GM12891 (cell line): Measurements from ENCODE around the gene KIF1A. TPM values are rescaled to one million over a fixed set of nuclear protein-coding genes. Genes with fewer than 3 reads are reported as not detected.

Experiments used
- DNase-seq: peaks from one replicate; pipeline ENCODE4 v3.0.0; 2011; ENCODE audit warnings: low spot score; ENCODE audit not compliant: insufficient read length
- FAIRE-seq: peaks from 2 replicates; lab custom pipeline; 2011; peaks lifted over from hg19 to GRCh38; lab: Jason Lieb, UNC
- PAX5 ChIP-seq: IDR thresholded peaks from 2 replicates; pipeline ENCODE4 v1.6.1; 2011; ENCODE audit warnings: low read length, moderate library complexity, mild to moderate bottlenecking; ENCODE audit not compliant: insufficient read depth, severe bottlenecking
- POLR2A ChIP-seq: IDR thresholded peaks from 2 replicates; pipeline ENCODE4 v1.6.1; 2011; ENCODE audit warnings: low read depth, low read length, control low read depth
- POLR2AphosphoS5 ChIP-seq: IDR thresholded peaks from 2 replicates; pipeline ENCODE4 v1.6.1; 2011; ENCODE audit warnings: low read depth, low read length, control low read depth
- POU2F2 ChIP-seq: IDR thresholded peaks from 2 replicates; pipeline ENCODE4 v1.6.1; 2011; ENCODE audit warnings: low read depth, mild to moderate bottlenecking, control low read depth, low read length, moderate library complexity
- SPI1 ChIP-seq: IDR thresholded peaks from 2 replicates; pipeline ENCODE4 v1.6.1; 2011; ENCODE audit warnings: low read depth, low read length, control low read depth
- TAF1 ChIP-seq: IDR thresholded peaks from 2 replicates; pipeline ENCODE4 v1.6.1; 2011; ENCODE audit warnings: low read depth, low read length, control low read depth
- polyA plus RNA-seq: library from polyadenylated mRNA; unstranded; fragments of >200 nt; gene quantifications from one replicate; pipeline ENCODE4 v1.2.1, GENCODE V29; 2012; ENCODE audit warnings: low read depth, missing spikeins, inconsistent platforms; ENCODE audit not compliant: missing spikeins

The KIF1A gene
- 0.58 TPM for polyA plus RNA-seq

DNA sequence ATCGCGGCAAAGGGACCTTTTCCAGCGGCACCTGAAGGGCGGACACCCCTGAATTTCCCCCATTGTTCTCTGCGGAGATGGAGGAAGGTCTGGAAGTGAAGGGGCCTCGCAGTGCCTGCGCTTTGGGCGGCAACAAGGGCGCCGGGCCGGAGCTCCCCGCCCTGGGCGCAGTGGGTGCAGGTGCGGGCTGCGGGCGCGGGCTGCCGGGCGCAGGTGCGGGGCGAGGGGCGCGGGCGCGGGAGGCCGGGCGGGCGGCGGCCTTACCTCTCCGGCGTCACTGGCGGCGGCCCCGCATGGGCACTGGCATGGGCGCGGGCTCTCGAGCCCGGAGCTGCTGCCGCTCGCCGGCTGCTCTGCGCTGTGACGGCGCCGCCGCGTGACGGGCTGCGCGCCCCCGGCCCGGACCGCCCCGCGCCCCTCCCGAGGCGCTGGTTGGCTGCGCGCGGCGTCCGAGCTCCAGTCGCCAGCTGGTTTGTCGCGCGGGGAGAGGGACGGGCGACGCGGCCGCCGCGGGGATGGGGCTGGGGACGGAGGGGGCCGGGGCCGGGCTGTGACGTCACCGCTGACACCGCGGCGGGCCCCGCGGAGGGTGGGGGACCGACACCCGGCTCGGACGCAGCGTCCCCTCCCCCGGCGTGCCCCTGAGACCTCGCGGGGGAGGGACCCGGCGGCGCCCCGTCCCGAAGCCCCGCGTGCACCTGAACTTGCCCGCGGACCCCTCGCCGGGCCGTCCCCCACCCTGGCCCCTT, at the start of gene KIF1A:
KIF1A (minus strand) TSS at position 362 of the 749 bp plus-strand sequence. CDS start 22,467 bp downstream, outside the sequence.
- DNase-seq (no peak), FAIRE-seq (no peak)
- TF ChIP-seq TAF1 (no peak), POLR2A (no peak), PAX5 (no peak), SPI1 (no peak), POU2F2 (no peak), POLR2AphosphoS5 (no peak)

GRCh38 chr2:240869109-240869955, 49.3 kb upstream of the KIF1A start:
- DNase-seq (no peak), FAIRE-seq (no peak)
- no peak for TF ChIP-seq TAF1
- TF ChIP-seq PAX5, result no peak
- no peak for TF ChIP-seq POU2F2
- no peak for TF ChIP-seq SPI1
- TF ChIP-seq POLR2A, result no peak

- FAIRE-seq (no peak), DNase-seq (no peak)
- TF ChIP-seq PAX5, result no peak
- TF ChIP-seq SPI1, result no peak
- TF ChIP-seq POU2F2, result no peak
- TF ChIP-seq TAF1, result no peak
- TF ChIP-seq POLR2A, result no peak
- no peak for TF ChIP-seq POLR2AphosphoS5
Measured at GRCh38 chr2:240868286-240869108, 48.5 kb upstream of the KIF1A start, which contains the start of gene AGXT. Gene AGXT, plus strand, starts transcription at chr2:240868824. Its CDS starts 42 bp downstream, at chr2:240868866.

GRCh38 chr2:240865391-240865790, 45.4 kb upstream of the KIF1A start:
- TF ChIP-seq TAF1 (no peak), POLR2A (no peak), POU2F2 (no peak), PAX5 (no peak), SPI1 (no peak), POLR2AphosphoS5 (no peak)
- no peak for FAIRE-seq
- no peak for DNase-seq

GRCh38 chr2:240864475-240864874, 44.5 kb upstream of the KIF1A start:
- no peak for DNase-seq
- no peak for FAIRE-seq
- TF ChIP-seq POU2F2, result no peak
- TF ChIP-seq PAX5, result no peak
- TF ChIP-seq POLR2A, result no peak
- TF ChIP-seq TAF1, result no peak
- TF ChIP-seq SPI1, result no peak
- TF ChIP-seq POLR2AphosphoS5, result no peak

- FAIRE-seq, result no peak
- no peak for TF ChIP-seq PAX5
- TF ChIP-seq TAF1, result no peak
- TF ChIP-seq POU2F2, result no peak
- no peak for TF ChIP-seq SPI1
- TF ChIP-seq POLR2A, result no peak
- TF ChIP-seq POLR2AphosphoS5, result no peak
- DNase-seq, result no peak
Measured at GRCh38 chr2:240861547-240861946, 41.5 kb upstream of the KIF1A start.

DNA sequence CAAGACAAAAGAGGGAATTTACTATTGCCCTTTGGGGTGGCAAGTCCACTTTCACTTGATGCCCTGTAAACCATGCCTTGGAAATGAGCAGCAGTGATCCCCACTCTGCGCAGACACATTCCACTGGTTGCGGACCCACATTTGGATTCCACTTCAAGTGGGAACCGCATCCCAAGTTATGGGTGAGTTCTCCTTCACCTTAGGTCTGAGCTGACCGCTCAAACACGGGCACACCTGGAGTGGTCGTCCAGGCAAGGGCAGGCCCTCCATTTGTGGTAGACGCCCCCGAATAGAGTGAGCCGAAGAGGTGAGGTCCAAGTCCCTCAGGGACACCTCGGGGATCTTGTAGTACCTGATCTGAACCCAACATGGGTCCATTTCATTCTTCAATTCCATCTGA, 38.9 kb upstream of the KIF1A start:
- FAIRE-seq (no peak), DNase-seq (no peak)
- TF ChIP-seq SPI1 (no peak), POLR2A (no peak), TAF1 (no peak), PAX5 (no peak), POU2F2 (no peak), POLR2AphosphoS5 (no peak)

GRCh38 chr2:240858321-240858720, 38.3 kb upstream of the KIF1A start:
- no peak for FAIRE-seq
- no peak for DNase-seq
- no peak for TF ChIP-seq PAX5
- TF ChIP-seq POLR2AphosphoS5, result no peak
- TF ChIP-seq POU2F2, result no peak
- no peak for TF ChIP-seq SPI1
- no peak for TF ChIP-seq POLR2A
- no peak for TF ChIP-seq TAF1
